ENCODE measurements around the gene CFAP54. TPM values are rescaled to one million over a fixed set of nuclear protein-coding genes. Genes with fewer than 3 reads are reported as not detected.
A peak's percentile ranks its signal among the peaks of the same experiment; 100 is the strongest.

The CFAP54 gene
- polyA plus RNA-seq, 4 donors, result 0.10 to 0.31 TPM; not detected in 2

DNA sequence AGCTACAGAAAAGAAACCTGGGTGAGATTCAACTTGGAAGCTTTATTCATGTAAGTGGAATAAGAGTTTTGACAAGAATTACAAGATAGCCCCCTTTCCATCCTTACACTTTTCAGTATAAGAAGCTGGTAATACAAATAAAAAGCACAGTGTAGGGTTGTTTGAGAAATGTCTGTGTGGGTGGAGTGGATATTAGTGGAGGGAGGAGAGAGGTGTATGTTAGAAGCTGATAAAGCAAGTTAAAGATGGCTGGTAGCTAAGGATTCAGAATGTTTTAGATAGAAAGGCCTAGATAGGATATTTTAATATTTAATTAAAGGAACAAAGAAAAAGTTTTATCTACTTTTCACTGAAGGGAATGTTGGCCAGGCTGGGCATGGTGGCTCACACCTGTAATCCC is 12.5 kb downstream of the CFAP54 start:
- Histone ChIP-seq H3K9me3 (ENCODE audit: control insufficient read depth in 2 of 2, insufficient read depth in 1 of 2, low read depth in 1 of 2, low read length in 1 of 2) (no peaks in the 10 kb centered on the region), H3K27ac (ENCODE audit: low read depth in 1 of 3, low read length in 2 of 3) (peak overlapping the region in 1 of 3 donors; percentile 70), H3K27me3 (ENCODE audit: control insufficient read depth in 3 of 3, insufficient read depth in 3 of 3, low read length in 3 of 3) (no peaks in the 10 kb centered on the region), H3K4me1 (ENCODE audit: control insufficient read depth in 3 of 3, insufficient read depth in 2 of 3, low read depth in 1 of 3, low read length in 2 of 3) (peaks cover 0 to 11% (median 0%) of the 10 kb centered on the region in 3 donors), H3K36me3 (ENCODE audit: control insufficient read depth in 3 of 3, insufficient read depth in 2 of 3, low read depth in 1 of 3, low read length in 3 of 3) (no peaks in the 10 kb centered on the region), H3K4me3 (ENCODE audit: low read depth in 1 of 3, low read length in 3 of 3) (no peak overlapping the region)
- FAIRE-seq (no peak), DNase-seq (no peak)

DNA sequence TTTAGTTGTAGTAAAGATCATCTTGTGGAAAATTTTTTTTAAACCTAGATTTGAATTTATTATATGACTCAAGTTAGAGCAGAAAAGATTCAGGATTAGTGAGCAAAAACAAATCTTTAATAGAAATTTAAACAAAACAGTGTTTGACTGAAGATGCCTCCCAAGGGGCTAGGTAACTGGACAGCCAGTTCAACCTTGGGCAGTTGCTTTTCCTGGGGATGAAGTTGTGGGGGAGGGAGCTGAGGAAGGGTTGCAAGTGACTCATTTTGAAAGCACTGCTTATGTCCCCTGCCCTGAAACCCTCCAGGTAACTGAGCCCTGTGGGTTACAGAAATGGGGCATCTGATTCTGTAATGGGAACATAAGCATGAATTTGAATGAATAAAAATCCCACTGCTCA is 13.1 kb downstream of the CFAP54 start:
- FAIRE-seq, result no peak
- H3K27ac ChIP-seq (ENCODE audit: low read depth in 1 of 3, low read length in 2 of 3), result peak overlapping the region in 1 of 3 donors; percentile 66
- H3K36me3 ChIP-seq (ENCODE audit: control insufficient read depth in 3 of 3, insufficient read depth in 2 of 3, low read depth in 1 of 3, low read length in 3 of 3), result no peaks in the 10 kb centered on the region

DNA sequence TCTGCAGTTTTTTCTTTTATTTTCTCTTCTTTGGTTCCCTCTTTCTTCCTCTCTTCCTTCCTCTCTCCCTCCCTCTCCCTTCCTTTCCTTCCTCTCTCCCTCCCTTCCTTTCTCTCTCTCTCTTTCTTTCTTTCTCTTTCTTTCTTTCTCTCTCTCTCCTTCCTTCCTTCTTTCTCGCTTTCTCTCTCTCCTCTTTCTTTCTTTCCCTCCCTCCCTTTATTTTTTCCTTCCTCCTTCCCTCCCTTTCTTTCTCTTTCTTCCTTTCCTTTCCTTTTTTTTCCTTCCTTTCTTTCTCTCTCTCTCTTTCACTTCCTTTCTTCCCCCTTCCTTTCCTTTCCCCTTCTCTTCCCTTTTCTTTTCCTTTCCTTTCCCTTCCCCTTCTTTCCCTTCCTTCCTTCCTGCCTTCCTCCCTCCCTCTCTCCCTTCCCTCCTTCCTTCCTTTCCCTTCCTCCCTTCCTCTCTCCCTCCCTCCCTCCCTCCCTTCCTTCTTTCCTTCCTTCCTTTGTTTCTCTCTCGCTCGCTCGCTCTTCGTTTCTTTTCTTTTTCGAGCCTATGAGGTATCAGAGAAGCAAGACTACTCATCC is 13.7 kb downstream of the CFAP54 start:
- Histone ChIP-seq H3K27ac (ENCODE audit: low read depth in 1 of 3, low read length in 2 of 3) (peak overlapping the region in 1 of 3 donors; percentile 66), H3K36me3 (ENCODE audit: control insufficient read depth in 3 of 3, insufficient read depth in 2 of 3, low read depth in 1 of 3, low read length in 3 of 3) (no peaks in the 10 kb centered on the region), H3K27me3 (ENCODE audit: control insufficient read depth in 3 of 3, insufficient read depth in 3 of 3, low read length in 3 of 3) (no peaks in the 10 kb centered on the region), H3K4me1 (ENCODE audit: control insufficient read depth in 3 of 3, insufficient read depth in 2 of 3, low read depth in 1 of 3, low read length in 2 of 3) (peaks cover 0 to 11% (median 0%) of the 10 kb centered on the region in 3 donors), H3K4me3 (ENCODE audit: low read depth in 1 of 3, low read length in 3 of 3) (no peak overlapping the region), H3K9me3 (ENCODE audit: control insufficient read depth in 2 of 2, insufficient read depth in 1 of 2, low read depth in 1 of 2, low read length in 1 of 2) (no peaks in the 10 kb centered on the region)
- DNase-seq, result no peak
- 89 to 97% (median 95%) methylated on average over 6 of the region's 6 CpGs for WGBS, 3 donors
- no peak for FAIRE-seq

More for the DNA sequence above, 13.1 kb downstream of the CFAP54 start:
- no peaks in the 10 kb centered on the region for H3K9me3 ChIP-seq (ENCODE audit: control insufficient read depth in 2 of 2, insufficient read depth in 1 of 2, low read depth in 1 of 2, low read length in 1 of 2)
- no peaks in the 10 kb centered on the region for H3K27me3 ChIP-seq (ENCODE audit: control insufficient read depth in 3 of 3, insufficient read depth in 3 of 3, low read length in 3 of 3)
- no peak overlapping the region for H3K4me3 ChIP-seq (ENCODE audit: low read depth in 1 of 3, low read length in 3 of 3)
- no peak for DNase-seq
- H3K4me1 ChIP-seq (ENCODE audit: control insufficient read depth in 3 of 3, insufficient read depth in 2 of 3, low read depth in 1 of 3, low read length in 2 of 3), result peaks cover 0 to 11% (median 0%) of the 10 kb centered on the region in 3 donors

DNA sequence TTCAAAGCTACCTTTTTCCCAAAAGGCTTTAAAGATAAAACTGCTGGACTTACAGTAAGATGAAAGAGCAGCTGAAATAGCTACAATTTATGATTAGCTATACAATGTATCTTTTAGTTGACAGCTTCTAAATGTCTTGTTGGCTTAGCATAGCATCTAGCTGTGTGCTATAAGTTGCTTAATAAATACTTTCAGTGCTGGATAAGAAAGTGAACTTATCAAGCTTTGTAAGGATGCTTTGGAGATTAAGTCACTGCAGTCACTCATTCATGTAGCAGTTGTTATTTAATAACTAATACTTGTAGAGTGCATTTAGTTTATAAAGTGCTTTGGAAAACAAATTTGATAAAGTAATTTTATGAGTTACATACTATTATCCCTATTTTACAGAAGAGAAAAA is 14.6 kb downstream of the CFAP54 start:
- FAIRE-seq (no peak), DNase-seq (no peak)
- Histone ChIP-seq H3K4me3 (ENCODE audit: low read depth in 1 of 3, low read length in 3 of 3) (no peak overlapping the region), H3K9me3 (ENCODE audit: control insufficient read depth in 2 of 2, insufficient read depth in 1 of 2, low read depth in 1 of 2, low read length in 1 of 2) (no peaks in the 10 kb centered on the region), H3K27me3 (ENCODE audit: control insufficient read depth in 3 of 3, insufficient read depth in 3 of 3, low read length in 3 of 3) (no peaks in the 10 kb centered on the region), H3K36me3 (ENCODE audit: control insufficient read depth in 3 of 3, insufficient read depth in 2 of 3, low read depth in 1 of 3, low read length in 3 of 3) (no peaks in the 10 kb centered on the region), H3K4me1 (ENCODE audit: control insufficient read depth in 3 of 3, insufficient read depth in 2 of 3, low read depth in 1 of 3, low read length in 2 of 3) (peaks cover 0 to 11% (median 0%) of the 10 kb centered on the region in 3 donors), H3K27ac (ENCODE audit: low read depth in 1 of 3, low read length in 2 of 3) (no peak overlapping the region)

DNA sequence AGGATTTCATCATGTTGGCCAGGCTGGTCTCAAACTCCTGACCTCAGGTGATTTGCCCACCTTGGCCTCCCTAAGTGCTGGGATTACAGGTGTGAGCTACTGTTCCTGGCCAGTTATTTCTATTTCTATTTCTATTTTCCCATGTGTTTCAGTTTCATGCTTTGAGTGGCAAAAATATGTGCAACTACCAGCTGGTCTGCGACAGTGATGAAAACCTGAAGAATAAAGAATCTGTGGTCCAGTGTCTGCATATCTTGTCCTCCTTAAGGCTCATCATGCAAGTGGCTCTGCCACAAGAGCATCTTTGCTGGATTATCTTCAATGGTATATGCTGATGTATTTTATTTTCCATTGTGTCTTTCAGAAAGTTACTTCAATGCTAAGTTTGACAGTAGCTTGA is 17.4 kb downstream of the CFAP54 start:
- FAIRE-seq (no peak), DNase-seq (no peak)
- Histone ChIP-seq H3K9me3 (ENCODE audit: control insufficient read depth in 2 of 2, insufficient read depth in 1 of 2, low read depth in 1 of 2, low read length in 1 of 2) (no peaks in the 10 kb centered on the region), H3K4me3 (ENCODE audit: low read depth in 1 of 3, low read length in 3 of 3) (no peak overlapping the region), H3K4me1 (ENCODE audit: control insufficient read depth in 3 of 3, insufficient read depth in 2 of 3, low read depth in 1 of 3, low read length in 2 of 3) (peaks cover 0 to 3% (median 0%) of the 10 kb centered on the region in 3 donors), H3K27ac (ENCODE audit: low read depth in 1 of 3, low read length in 2 of 3) (no peak overlapping the region), H3K27me3 (ENCODE audit: control insufficient read depth in 3 of 3, insufficient read depth in 3 of 3, low read length in 3 of 3) (no peaks in the 10 kb centered on the region), H3K36me3 (ENCODE audit: control insufficient read depth in 3 of 3, insufficient read depth in 2 of 3, low read depth in 1 of 3, low read length in 3 of 3) (no peaks in the 10 kb centered on the region)
- 82 to 91% (median 87%) methylated on average over 1 of the region's 1 CpG for WGBS, 3 donors

DNA sequence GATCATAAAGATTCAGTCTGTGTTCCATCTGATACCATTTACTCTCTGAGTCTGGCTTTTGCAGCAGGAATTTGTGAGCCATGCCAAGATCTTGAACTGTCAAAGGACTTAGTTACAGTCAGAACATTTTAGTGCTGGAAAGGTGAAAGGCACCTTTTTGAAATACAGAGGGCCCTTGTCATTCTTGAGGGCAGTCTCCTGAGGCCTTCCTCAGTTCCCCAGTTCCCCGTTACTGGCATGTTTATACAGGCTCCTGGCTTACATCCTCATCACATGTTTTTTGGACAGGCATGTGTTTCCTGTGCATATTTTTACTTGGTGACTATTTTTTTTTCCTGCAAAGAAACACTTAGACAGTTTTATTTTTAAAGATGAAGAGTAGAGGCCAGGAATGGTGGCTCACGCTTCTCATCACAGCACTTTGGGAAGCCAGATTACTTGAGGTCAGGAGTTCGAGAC is 21.0 kb downstream of the CFAP54 start:
- Histone ChIP-seq H3K4me3 (ENCODE audit: low read depth in 1 of 3, low read length in 3 of 3) (no peak overlapping the region), H3K36me3 (ENCODE audit: control insufficient read depth in 3 of 3, insufficient read depth in 2 of 3, low read depth in 1 of 3, low read length in 3 of 3) (no peaks in the 10 kb centered on the region), H3K27ac (ENCODE audit: low read depth in 1 of 3, low read length in 2 of 3) (no peak overlapping the region), H3K27me3 (ENCODE audit: control insufficient read depth in 3 of 3, insufficient read depth in 3 of 3, low read length in 3 of 3) (no peaks in the 10 kb centered on the region), H3K9me3 (ENCODE audit: control insufficient read depth in 2 of 2, insufficient read depth in 1 of 2, low read depth in 1 of 2, low read length in 1 of 2) (no peaks in the 10 kb centered on the region), H3K4me1 (ENCODE audit: control insufficient read depth in 3 of 3, insufficient read depth in 2 of 3, low read depth in 1 of 3, low read length in 2 of 3) (no peaks in the 10 kb centered on the region)
- no peak for FAIRE-seq
- WGBS, 3 donors, result 63 to 84% (median 82%) methylated on average over 3 of the region's 3 CpGs
- no peak for DNase-seq

DNA sequence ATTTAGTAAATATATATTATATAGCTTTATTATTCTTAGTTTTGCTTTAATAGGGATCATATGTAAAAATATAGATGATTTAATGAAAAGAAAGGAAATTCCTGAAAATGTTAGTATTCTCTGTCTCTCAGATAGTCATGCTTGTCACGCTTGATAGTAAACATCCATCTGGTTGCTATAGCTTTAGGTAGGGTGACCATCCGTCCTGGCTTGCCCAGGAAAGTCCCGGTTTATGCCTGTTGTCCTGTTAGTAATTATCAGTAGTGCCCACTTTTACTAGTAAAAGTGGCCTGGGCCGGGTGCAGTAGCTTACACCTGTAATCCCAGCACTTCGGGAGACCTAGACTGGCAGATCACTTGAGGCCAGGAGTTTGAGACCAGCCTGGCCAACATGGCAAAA is 23.8 kb downstream of the CFAP54 start:
- WGBS, 3 donors, result 88 to 93% (median 90%) methylated on average over 5 of the region's 5 CpGs
- Histone ChIP-seq H3K4me3 (ENCODE audit: low read depth in 1 of 3, low read length in 3 of 3) (no peak overlapping the region), H3K27me3 (ENCODE audit: control insufficient read depth in 3 of 3, insufficient read depth in 3 of 3, low read length in 3 of 3) (no peaks in the 10 kb centered on the region), H3K9me3 (ENCODE audit: control insufficient read depth in 2 of 2, insufficient read depth in 1 of 2, low read depth in 1 of 2, low read length in 1 of 2) (no peaks in the 10 kb centered on the region), H3K4me1 (ENCODE audit: control insufficient read depth in 3 of 3, insufficient read depth in 2 of 3, low read depth in 1 of 3, low read length in 2 of 3) (no peaks in the 10 kb centered on the region), H3K27ac (ENCODE audit: low read depth in 1 of 3, low read length in 2 of 3) (no peak overlapping the region), H3K36me3 (ENCODE audit: control insufficient read depth in 3 of 3, insufficient read depth in 2 of 3, low read depth in 1 of 3, low read length in 3 of 3) (no peaks in the 10 kb centered on the region)
- no peak for DNase-seq
- FAIRE-seq, result no peak

DNA sequence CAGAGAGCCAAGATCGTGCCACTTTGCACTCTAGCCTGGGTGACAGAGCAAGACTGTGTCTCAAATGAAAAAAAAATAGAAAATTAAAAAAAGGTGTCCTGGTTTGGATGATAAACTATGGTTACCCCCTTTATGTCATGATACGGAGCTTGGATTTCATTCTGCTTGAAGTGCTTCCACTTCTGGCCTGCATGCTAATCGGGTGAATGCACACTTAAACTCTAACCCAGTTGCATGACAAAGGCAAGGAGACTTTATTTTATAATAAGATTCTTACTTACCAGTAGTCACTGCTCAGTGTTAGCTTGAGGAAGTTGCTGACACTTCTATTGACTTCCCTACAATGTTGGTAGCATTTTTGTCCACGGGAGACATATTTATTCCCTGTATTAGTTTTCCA is 24.3 kb downstream of the CFAP54 start:
- Histone ChIP-seq H3K36me3 (ENCODE audit: control insufficient read depth in 3 of 3, insufficient read depth in 2 of 3, low read depth in 1 of 3, low read length in 3 of 3) (no peaks in the 10 kb centered on the region), H3K4me3 (ENCODE audit: low read depth in 1 of 3, low read length in 3 of 3) (no peak overlapping the region)
- no peak for FAIRE-seq

DNA sequence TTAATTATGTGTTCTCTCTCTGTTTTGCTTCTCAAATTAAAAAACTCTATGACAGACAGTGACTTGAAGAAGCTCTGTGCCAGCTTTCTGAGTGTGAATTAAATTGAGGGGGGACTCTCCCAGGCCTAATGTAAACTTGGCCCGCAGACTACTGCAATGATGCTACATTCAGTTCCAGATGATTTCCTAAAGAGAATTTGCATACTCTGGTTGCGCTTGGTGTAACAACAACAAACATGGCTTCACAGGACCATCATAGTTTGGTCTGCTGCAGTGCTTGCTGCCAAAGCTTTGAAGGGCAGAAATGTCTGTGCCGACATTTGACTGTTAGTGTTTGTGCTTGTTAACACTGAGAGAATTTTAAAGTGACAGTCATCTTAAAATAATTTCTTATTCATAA is 25.0 kb downstream of the CFAP54 start:
- no peaks in the 10 kb centered on the region for H3K36me3 ChIP-seq (ENCODE audit: control insufficient read depth in 3 of 3, insufficient read depth in 2 of 3, low read depth in 1 of 3, low read length in 3 of 3)
- H3K4me3 ChIP-seq (ENCODE audit: low read depth in 1 of 3, low read length in 3 of 3), result no peak overlapping the region
- DNase-seq, result no peak
- H3K27ac ChIP-seq (ENCODE audit: low read depth in 1 of 3, low read length in 2 of 3), result no peak overlapping the region
- no peaks in the 10 kb centered on the region for H3K27me3 ChIP-seq (ENCODE audit: control insufficient read depth in 3 of 3, insufficient read depth in 3 of 3, low read length in 3 of 3)
- H3K4me1 ChIP-seq (ENCODE audit: control insufficient read depth in 3 of 3, insufficient read depth in 2 of 3, low read depth in 1 of 3, low read length in 2 of 3), result no peaks in the 10 kb centered on the region
- WGBS, 3 donors, result 48 to 68% (median 68%) methylated on average over 3 of the region's 3 CpGs
- no peaks in the 10 kb centered on the region for H3K9me3 ChIP-seq (ENCODE audit: control insufficient read depth in 2 of 2, insufficient read depth in 1 of 2, low read depth in 1 of 2, low read length in 1 of 2)
- no peak for FAIRE-seq

More for the DNA sequence above, 24.3 kb downstream of the CFAP54 start:
- 76 to 83% (median 81%) methylated on average over 4 of the region's 4 CpGs for WGBS, 3 donors
- no peaks in the 10 kb centered on the region for H3K9me3 ChIP-seq (ENCODE audit: control insufficient read depth in 2 of 2, insufficient read depth in 1 of 2, low read depth in 1 of 2, low read length in 1 of 2)
- no peak for DNase-seq
- no peak overlapping the region for H3K27ac ChIP-seq (ENCODE audit: low read depth in 1 of 3, low read length in 2 of 3)
- H3K4me1 ChIP-seq (ENCODE audit: control insufficient read depth in 3 of 3, insufficient read depth in 2 of 3, low read depth in 1 of 3, low read length in 2 of 3), result no peaks in the 10 kb centered on the region
- H3K27me3 ChIP-seq (ENCODE audit: control insufficient read depth in 3 of 3, insufficient read depth in 3 of 3, low read length in 3 of 3), result no peaks in the 10 kb centered on the region

Data from small intestine (tissue), 7 donors.